Esophagus (tissue), 2 donors: ENCODE measurements around the gene EGLN3. TPM values are rescaled to one million over a fixed set of nuclear protein-coding genes. Genes with fewer than 3 reads are reported as not detected.

Experiments used
- H3K27ac ChIP-seq, 2 donors: one replicate each; pipeline ENCODE4 v1.5.1; 2013; ENCODE audit warnings: low read depth in 2 of 2, mild to moderate bottlenecking in 2 of 2, inconsistent platforms in 1 of 2, low read length in 1 of 2, moderate library complexity in 1 of 2
- H3K27me3 ChIP-seq, 2 donors: one replicate each; pipeline ENCODE4 v1.6.1; 2013; ENCODE audit warnings: low read length in 2 of 2, control low read depth in 1 of 2, mild to moderate bottlenecking in 1 of 2; ENCODE audit not compliant: insufficient read depth in 2 of 2, control insufficient read depth in 1 of 2
- H3K36me3 ChIP-seq, 2 donors: one replicate each; pipeline ENCODE4 v1.6.1; 2013; ENCODE audit warnings: low read length in 1 of 2; ENCODE audit not compliant: control insufficient read depth in 2 of 2, insufficient read depth in 2 of 2
- H3K4me1 ChIP-seq, 2 donors: one replicate each; pipeline ENCODE4 v1.6.1; 2013; ENCODE audit warnings: low read length in 1 of 2; ENCODE audit not compliant: control insufficient read depth in 2 of 2, insufficient read depth in 2 of 2
- H3K4me3 ChIP-seq, 2 donors: one replicate each; pipeline ENCODE4 v1.5.1; 2013; ENCODE audit warnings: low read length in 2 of 2, mild to moderate bottlenecking in 2 of 2, low read depth in 1 of 2, moderate library complexity in 1 of 2
- H3K9me3 ChIP-seq, 2 donors: one replicate each; pipeline ENCODE4 v1.6.1; 2013; ENCODE audit warnings: mild to moderate bottlenecking in 2 of 2, low read depth in 1 of 2, low read length in 1 of 2, moderate library complexity in 1 of 2; ENCODE audit not compliant: control insufficient read depth in 2 of 2, insufficient read depth in 1 of 2
- WGBS, 2 donors: extraction: QIAGEN DNeasy Blood & Tissue Kit; methylation state at CpG; one replicate each; pipeline ENCODE4 v1.1.7; 2013; 5-methylcytosine and 5-hydroxymethylcytosine counted together
- polyA plus RNA-seq, 2 donors: library from polyadenylated mRNA; stranded (reverse); fragments of 200-250 nt; gene quantifications; one replicate each; pipeline ENCODE4 v1.2.3, GENCODE V29; 2013
- donor health status: healthy with polysubstance abuse.
- donor health status: Bipolar disorder and iron deficiency.

The EGLN3 gene
- polyA plus RNA-seq, 2 donors = 18.2 to 41.1 TPM

DNA sequence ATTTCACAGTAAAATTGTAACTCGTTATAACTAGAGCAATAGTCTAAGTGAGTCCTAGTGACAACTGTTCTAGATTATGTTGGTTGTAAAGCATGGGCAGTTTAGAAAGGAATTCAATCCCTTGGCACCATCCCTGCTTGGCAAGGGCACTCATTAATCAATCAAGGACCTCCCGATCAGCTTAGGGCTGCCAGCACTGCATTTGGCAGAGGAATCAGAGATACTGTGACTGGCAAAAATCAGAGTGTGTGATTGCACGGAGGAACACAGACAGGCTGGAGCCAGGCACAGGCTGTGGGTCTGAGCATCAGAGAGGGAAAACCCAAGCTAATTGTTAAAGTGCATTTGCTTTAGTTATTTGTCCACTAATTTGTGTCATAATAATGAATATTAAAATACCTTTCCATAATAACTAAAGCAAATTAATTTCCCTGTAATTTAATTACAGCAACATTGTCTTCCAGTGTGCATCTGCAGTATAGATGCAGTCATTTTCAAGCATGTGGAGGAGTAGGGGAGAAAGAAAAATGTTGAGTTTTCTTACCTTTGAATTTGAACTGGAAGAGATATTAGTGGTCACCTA lies 3.2 kb upstream of the EGLN3 start:
- H3K27ac ChIP-seq = no peak overlapping the region
- no peak overlapping the region for H3K4me3 ChIP-seq
- no peaks in the 10 kb centered on the region for H3K4me1 ChIP-seq
- 33 to 39% methylated on average over 3 of the region's 3 CpGs for WGBS, 2 donors
- H3K27me3 ChIP-seq = no peaks in the 10 kb centered on the region
- no peaks in the 10 kb centered on the region for H3K36me3 ChIP-seq
- peaks cover 0 to 3% of the 10 kb centered on the region in 2 donors for H3K9me3 ChIP-seq

DNA sequence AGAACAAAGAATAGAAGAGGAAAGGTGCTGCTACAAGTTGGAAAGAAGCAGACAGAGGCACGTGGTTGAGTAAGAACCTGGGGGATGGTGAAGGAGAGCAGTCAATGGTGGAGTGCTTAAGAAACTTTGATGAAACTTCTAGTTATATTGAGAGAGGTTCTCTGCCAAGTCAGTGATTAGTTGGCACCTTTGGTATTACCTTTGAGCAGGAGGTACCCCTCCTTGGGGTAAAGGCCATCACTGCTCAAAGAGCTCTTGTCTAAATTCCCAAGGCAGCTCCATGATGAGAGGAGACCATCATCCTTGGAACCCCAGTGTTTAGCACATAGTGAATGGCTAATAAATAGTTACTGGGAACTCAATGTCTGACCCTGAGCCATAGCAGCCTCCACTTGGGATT lies 1.7 kb upstream of the EGLN3 start:
- Histone ChIP-seq H3K27me3 (no peaks in the 10 kb centered on the region), H3K9me3 (peaks cover 0 to 3% of the 10 kb centered on the region in 2 donors), H3K4me3 (no peak overlapping the region), H3K36me3 (no peaks in the 10 kb centered on the region), H3K4me1 (no peaks in the 10 kb centered on the region), H3K27ac (no peak overlapping the region)
- 79 to 81% methylated on average over 1 of the region's 1 CpG for WGBS, 2 donors

GRCh38 chr14:33951183-33951840 lies 438 bp upstream of the EGLN3 start:
- no peaks in the 10 kb centered on the region for H3K27me3 ChIP-seq
- H3K4me1 ChIP-seq = no peaks in the 10 kb centered on the region
- H3K4me3 ChIP-seq = peak overlapping the region; percentile 50 to 61
- H3K9me3 ChIP-seq = peaks cover 0 to 3% of the 10 kb centered on the region in 2 donors
- H3K27ac ChIP-seq = no peak overlapping the region
- no peaks in the 10 kb centered on the region for H3K36me3 ChIP-seq
- 13% methylated on average over 11 of the region's 11 CpGs for WGBS, 2 donors

- Histone ChIP-seq H3K36me3 (no peaks in the 10 kb centered on the region), H3K4me3 (peak overlapping the region; percentile 50 to 61), H3K4me1 (no peaks in the 10 kb centered on the region), H3K27ac (no peak overlapping the region), H3K9me3 (peaks cover 0 to 3% of the 10 kb centered on the region in 2 donors), H3K27me3 (no peaks in the 10 kb centered on the region)
- WGBS, 2 donors = 43 to 54% methylated on average over 9 of the region's 9 CpGs
Measured at GRCh38 chr14:33949411-33949893, 1.4 kb downstream of the EGLN3 start.

- Histone ChIP-seq H3K27ac (no peak overlapping the region), H3K4me3 (peak overlapping the region; percentile 50 to 61), H3K27me3 (no peaks in the 10 kb centered on the region), H3K36me3 (no peaks in the 10 kb centered on the region), H3K4me1 (no peaks in the 10 kb centered on the region), H3K9me3 (peaks cover 0 to 3% of the 10 kb centered on the region in 2 donors)
- WGBS, 2 donors = 56 to 60% methylated on average over 9 of the region's 9 CpGs
Measured at GRCh38 chr14:33948869-33949408, 1.9 kb downstream of the EGLN3 start.

DNA sequence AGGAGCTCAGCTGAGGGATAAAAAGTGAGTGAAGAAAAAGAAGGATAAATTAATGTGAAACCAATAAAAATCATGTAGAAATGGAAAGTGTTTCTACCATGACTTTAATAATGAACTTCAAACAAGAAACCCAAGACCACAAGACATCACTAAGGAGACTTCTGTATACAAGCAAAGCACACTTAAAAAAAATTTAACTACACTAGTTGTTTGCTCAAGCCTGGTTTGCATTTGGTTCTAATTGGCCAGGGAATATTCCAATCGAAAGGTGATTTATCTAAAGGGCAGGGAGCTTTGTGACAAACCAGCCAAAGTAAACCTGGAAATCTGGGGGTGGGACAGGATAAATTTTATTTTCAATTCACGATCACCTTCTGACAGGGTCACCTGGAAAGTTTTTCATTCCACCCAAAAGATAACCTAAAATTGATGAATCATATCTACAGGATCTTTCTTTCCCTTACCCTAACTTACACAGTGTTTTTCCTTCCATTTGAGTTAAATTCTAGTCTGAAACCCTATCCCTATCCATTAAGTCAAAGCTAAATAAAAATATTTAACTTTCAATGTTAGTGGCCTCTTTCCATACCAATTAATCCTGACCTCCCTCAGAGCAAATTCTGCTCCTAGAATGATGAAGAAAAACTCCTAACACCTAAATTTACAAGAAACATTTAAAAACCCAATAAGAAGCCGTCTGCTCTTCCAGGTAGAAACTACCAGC lies 2.6 kb downstream of the EGLN3 start:
- 60 to 67% methylated on average over 3 of the region's 3 CpGs for WGBS, 2 donors
- Histone ChIP-seq H3K4me1 (no peaks in the 10 kb centered on the region), H3K4me3 (peak overlapping the region in 1 of 2 donors; percentile 61), H3K9me3 (peaks cover 0 to 3% of the 10 kb centered on the region in 2 donors), H3K27me3 (no peaks in the 10 kb centered on the region), H3K36me3 (no peaks in the 10 kb centered on the region), H3K27ac (no peak overlapping the region)

- Histone ChIP-seq H3K4me3 (peak overlapping the region in 1 of 2 donors; percentile 17), H3K27ac (no peak overlapping the region)
- WGBS, 2 donors = 53 to 59% methylated on average over 5 of the region's 5 CpGs
Measured at GRCh38 chr14:33946679-33947476, 4.0 kb downstream of the EGLN3 start.

DNA sequence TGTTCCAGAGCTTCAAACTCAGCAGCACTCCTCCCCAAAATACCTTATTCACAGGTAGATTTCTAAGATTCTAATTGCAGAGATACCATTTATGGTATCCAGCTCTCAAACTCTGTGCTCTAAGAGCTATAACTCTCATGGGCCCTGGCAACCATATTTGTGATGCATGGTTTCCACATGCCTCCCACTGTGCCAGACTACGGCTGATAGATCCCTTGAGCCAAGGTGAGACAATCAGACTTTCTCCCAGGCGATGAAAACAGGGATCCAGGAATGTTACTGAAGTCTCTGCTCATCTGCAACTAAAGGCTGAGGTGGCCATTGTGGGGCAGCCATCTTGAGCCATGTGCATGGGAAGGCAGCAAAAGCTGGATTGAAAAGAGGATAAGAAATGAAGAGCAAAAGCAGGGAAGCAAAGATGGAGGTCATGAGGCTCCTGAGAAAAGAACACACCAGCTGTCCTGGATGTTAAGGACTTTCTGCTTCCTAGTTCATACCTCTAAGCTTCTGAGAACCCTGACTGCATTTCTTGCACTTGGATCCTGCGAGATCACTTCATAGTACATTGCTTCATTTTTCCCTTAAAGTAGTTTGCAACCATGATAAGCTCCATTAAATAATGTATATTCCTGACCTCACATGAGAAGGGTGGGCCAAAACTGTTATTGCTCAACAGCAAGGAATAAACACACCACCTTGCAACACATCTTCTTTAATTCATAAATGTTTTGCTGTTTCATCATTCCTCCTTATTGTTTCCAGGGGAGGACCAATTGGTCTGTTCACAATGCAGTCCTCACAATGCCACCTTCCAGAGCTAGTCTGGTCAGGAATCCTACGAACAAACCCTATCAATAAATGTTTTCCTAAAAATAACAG lies 5.4 kb downstream of the EGLN3 start:
- H3K36me3 ChIP-seq = no peaks in the 10 kb centered on the region
- no peak overlapping the region for H3K4me3 ChIP-seq
- H3K4me1 ChIP-seq = no peaks in the 10 kb centered on the region
- 92 to 95% methylated on average over 4 of the region's 4 CpGs for WGBS, 2 donors
- no peaks in the 10 kb centered on the region for H3K27me3 ChIP-seq
- H3K27ac ChIP-seq = no peak overlapping the region
- H3K9me3 ChIP-seq = peaks cover 0 to 2% of the 10 kb centered on the region in 2 donors

More at GRCh38 chr14:33946679-33947476, 4.0 kb downstream of the EGLN3 start:
- H3K27me3 ChIP-seq = no peaks in the 10 kb centered on the region
- no peaks in the 10 kb centered on the region for H3K4me1 ChIP-seq
- peaks cover 0 to 3% of the 10 kb centered on the region in 2 donors for H3K9me3 ChIP-seq
- no peaks in the 10 kb centered on the region for H3K36me3 ChIP-seq
